DMS 273 (cell line): Measurements from ENCODE around the gene FTO.
"Not testable (repeated sequence)": the region's sequence is repeated elsewhere in the genome, so short reads cannot be mapped to it uniquely, and the experiment has no call there.

Source experiments
- DNase-seq: peaks from one replicate; lab custom pipeline; 2025; ENCODE audit not compliant: unreplicated experiment; lab: John Stamatoyannopoulos, UW

Gene FTO

GRCh38 chr16:54169112-54169511 lies 465.2 kb downstream of the FTO start:
- DNase-seq = no peak

DNA sequence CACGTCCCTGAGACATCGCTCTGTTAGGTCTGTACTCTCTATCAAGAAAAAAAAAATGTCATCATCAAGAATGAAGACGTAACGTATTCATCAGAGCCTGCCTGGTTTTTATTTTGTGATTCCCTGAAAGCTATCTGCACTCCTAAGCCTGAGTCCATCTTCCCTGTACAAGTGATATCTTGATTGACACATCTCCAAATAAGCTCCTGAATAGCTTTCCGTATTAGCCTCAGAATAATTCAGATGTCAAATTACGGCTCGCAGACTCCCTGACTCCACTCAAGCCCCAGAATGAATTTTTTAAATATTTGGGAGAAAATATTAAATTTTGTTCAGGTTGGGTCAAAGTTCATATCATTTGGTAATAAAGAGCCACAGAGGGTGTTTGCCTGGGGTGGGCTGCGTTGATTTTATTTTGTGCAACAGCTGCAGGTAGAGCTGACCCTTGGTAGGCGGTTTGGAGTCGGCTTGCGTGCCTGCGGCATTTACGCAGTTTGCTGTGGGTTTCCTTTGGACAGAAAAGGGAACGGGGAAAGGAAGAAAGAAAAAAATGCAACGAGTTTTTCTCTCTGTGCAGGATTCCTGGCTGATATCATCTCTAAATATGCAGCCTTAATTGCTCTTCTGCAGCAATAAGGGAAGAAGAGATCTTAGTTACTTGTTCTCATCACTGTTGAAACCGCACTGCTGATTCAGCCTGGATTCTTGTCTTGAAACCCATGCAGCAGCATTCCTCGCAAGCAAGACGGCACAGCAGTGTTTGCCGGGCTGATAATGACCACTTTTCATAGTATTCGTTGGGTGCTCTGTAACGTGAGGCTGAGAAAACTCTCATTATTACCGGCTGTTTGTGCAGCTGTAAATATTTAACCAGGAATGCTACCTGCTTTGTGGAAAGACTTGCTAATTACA lies 467.9 kb downstream of the FTO start:
- DNase-seq = no peak

DNA sequence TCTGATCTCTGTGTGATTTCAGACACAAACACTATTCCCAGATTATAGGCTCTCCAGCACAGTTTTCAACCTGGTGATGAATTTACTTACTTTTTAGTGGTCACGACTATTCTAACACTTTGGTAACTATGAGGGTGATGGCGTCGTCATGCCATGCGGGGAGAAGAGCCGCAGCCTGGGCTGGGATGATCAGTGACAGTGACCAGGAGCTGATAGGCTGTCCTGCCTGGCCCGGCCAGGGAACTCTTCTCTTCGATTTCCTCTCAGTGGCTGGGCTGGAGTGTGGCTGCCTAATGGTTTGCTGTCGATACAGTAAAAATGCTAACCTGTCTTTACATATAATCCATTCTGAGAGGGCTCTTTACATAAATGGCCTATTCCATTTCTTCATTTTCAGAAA lies 469.5 kb downstream of the FTO start:
- DNase-seq = no peak

DNA sequence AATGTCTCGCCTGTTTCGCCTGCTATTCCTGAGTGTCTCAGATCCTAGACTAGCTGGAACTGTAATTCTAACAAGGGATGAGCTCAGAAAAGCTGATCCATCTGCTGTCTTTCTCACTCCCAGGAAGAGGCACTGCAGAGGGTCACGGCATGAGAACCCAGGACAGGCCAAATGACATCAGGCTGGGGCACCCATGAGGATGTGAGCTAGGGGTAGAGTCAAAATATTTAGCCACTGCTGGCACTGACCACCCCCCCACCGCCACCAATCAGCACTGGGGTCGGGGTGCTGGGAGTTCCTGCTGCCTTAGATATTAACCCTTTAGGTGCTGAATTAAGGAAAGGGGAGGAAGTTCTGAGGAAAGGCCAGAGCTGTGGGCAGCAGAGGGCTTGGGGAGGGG lies 470.2 kb downstream of the FTO start:
- no peak for DNase-seq

- no peak for DNase-seq
These were observed 470.8 kb downstream of the FTO start for GRCh38 chr16:54174750-54175149.

DNA sequence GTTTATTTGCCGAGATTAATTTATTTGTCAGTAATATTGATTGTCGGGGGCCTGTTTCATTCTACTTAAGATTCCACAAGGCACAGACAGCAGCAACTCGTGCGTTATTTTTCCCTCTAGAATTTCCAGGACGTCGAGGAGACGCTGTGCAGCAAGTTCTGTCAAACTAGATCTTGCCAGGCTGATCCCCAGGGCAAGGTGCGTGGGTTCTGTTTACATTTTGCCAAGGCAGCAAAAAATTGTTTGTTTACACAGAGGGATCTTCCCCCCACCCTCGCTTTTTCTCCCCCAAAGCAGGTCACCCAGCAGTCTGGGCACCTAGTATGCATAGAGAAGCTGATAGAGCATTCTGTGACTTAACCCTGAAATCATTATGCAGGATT lies 471.2 kb downstream of the FTO start:
- no peak for DNase-seq

DNA sequence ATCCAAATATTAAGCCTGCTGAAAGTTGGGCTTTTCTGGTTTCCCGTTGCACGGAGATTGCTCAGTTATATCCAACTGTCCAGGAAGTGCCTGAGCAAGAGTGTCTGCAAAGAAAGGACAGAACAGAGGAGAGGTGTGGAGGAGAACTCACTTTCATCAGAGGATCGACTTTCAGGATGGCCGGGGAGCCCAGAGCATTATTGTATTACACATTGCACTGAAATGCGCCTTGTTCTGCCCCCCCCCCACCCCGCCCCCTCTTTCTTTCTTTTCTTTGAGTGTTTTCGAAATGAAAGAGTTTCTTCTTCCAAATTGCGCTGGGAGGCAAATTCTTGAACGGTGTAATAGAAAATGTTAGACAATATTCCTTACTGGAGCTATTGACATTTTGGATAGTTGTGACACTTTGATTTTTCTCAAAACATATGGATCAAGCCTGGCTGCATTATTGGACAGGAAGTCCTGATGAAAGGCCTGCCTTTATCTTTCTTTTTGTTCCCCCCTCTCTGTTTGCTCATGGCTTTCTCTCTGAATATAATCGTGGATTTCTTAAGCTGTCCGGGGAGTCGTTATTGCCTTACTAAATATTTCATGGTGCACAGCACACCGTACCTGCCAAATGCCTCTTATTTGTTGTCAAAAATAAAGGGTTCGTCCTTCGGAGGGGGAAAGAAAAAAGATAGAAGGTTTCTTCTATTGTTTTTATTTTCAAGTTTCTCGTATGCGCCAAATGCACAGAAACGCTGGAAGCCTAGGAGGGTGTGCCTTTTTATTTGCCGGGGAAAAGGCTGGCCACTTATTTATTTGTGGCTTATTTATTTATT lies 471.8 kb downstream of the FTO start:
- no peak for DNase-seq

- no peak for DNase-seq
These were observed 472.5 kb downstream of the FTO start for GRCh38 chr16:54176376-54176901.

DNA sequence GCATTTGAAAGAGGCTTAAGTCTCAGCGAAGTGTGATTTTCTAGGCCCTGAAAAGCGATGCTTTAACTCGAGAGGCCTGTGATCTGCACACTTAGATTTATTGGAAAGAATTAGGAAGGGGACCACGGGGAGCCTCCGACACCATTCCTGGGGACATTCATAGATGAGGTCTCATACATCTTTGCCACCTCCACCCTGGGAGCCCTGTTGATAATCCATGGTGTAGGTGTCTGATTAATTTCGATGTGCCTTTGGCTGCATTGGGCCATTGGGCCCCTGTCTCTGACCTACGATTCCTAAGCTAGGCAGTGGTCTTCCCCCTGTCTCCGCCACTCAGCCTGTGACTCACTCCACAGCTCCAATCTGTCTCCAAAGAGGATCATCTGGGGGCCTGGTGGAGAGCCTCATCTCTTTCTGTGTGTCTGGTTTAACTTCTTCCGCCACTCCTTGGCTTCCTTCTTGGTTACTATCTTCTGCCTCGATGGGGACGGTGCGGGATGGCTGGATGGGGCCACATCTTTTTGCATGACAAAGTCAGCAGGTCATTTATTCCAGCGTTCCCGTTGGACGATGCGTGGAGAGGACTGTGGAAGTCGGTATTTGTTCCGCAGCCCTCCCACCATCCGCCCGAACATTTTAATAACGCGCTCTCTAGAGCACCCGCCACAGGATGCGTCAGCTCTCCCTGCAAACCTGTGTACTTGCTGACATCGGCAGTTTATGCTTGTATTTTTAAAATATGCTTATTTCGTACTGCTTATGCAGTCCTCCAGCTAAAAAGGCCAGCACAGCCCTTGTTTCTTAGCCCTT lies 473.3 kb downstream of the FTO start:
- DNase-seq = no peak

GRCh38 chr16:54177862-54178477 lies 474.0 kb downstream of the FTO start:
- DNase-seq = no peak

- DNase-seq = peak; percentile 8
These were observed 474.6 kb downstream of the FTO start for GRCh38 chr16:54178478-54178976.

DNA sequence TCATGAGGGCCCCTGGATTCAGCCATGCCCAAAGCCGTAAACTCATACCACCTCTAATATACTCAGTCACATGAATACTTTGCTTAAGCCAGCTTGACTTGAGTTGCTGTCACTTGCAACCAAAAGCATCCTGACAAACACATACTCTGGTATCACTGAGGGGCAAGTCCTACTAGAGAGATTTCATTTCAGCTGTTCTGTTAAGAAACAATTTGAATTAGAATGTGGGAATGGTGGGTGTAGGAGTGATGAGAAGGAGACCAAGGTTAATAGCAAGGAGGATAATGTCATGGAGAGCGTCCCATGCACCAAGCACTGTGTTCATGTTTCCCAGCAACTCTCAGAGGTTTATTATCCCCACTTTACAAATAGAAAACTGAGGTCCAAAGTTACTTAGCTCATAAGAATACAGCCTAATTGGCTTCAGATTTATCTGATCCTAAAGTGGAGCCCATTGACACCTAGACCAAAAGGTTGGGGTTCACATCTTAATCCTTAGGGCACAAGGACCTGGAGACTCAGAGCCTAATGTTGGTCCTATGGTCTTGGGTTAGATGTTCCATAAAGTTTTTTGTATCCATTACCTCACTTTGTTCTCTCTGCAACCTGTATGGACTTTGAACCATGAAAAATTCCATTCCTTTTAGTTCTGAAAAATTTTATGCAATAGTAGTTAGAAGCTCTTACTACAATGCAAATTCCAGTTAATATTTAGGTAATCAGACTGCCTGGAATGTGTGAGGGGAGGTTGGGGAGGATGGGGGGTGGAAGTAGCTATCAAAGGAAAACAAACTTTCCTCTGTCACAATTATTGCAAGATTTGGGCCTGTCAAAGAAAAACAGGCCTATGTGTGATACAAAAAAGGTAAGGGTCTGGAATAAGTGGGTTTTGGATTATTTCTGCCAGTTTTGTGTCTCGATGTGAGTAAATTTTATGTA lies 476.7 kb downstream of the FTO start:
- DNase-seq = no peak

- not testable (repeated sequence) for DNase-seq
These were observed 477.9 kb downstream of the FTO start for GRCh38 chr16:54181683-54182329.

DNA sequence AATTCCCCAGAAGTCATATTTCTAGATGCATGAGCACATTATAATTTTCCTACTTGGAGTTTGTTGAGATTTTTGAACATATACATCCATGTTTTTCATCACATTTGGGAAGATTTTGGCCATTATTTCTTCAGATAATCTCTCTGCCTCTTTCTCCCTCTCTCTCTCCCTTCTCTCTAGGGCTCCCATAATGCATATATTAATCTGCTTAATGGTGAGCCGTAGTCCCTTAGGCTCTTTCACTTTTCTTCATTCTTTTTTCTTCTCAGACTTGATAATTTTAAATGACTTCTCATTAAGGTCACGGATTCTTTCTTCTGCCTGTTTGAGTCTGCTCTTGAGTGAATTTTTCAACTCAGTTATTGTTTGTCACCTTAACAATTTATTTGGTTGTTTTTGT lies 481.1 kb downstream of the FTO start:
- DNase-seq = no peak

- DNase-seq = no peak
These were observed 487.2 kb downstream of the FTO start for GRCh38 chr16:54191163-54191562.

GRCh38 chr16:54191592-54191991 lies 487.6 kb downstream of the FTO start:
- no peak for DNase-seq

- DNase-seq = no peak
These were observed 489.2 kb downstream of the FTO start for GRCh38 chr16:54193013-54193664.

- DNase-seq = peak; percentile 94
These were observed 489.8 kb downstream of the FTO start for GRCh38 chr16:54193665-54194333.
